GM23248 (cell line): ENCODE results near the gene LGR6.
"Not testable (repeated sequence)": the region's sequence is repeated elsewhere in the genome, so short reads cannot be mapped to it uniquely, and the experiment has no call there.

Source experiments
- EZH2 ChIP-seq: fragments of 200-600 bp; sonication (generic); IDR thresholded peaks from 2 replicates; pipeline ENCODE4 v1.6.1; 2018; ENCODE audit warnings: antibody characterized with exemption, mild to moderate bottlenecking; ENCODE audit not compliant: insufficient read depth, poor library complexity, severe bottlenecking
- EZH2phosphoT487 ChIP-seq: fragments of 200-600 bp; sonication (generic); IDR thresholded peaks from 2 replicates; pipeline ENCODE4 v1.6.1; 2018; ENCODE audit warnings: antibody characterized with exemption, moderate library complexity, mild to moderate bottlenecking, low read depth; ENCODE audit not compliant: insufficient read depth

DNA sequence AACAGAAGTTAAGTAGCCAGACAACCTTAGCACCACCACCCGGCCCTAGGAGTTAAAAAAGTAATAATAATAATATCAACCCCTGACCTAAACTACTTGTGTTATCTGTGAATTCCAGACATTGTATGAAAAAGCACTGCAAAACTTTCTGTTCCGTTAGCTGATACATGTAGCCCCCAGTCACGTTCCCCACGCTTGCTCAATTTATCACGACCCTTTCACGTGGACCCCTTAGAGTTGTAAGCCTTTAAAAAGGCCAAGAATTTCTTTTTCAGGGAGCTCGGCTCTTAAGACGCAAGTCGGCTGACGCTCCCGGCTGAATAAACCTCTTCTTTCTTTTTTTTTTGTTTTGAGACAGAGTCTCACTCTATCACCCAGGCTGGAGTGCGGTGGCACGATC is 26.5 kb upstream of the LGR6 start:
- not testable (repeated sequence) for TF ChIP-seq EZH2, EZH2phosphoT487
